KOPT-K1 (cell line): ENCODE data around the gene BID.
"Not testable (repeated sequence)": the region's sequence is repeated elsewhere in the genome, so short reads cannot be mapped to it uniquely, and the experiment has no call there.

Experiments
- H3K27ac ChIP-seq: fragments of 200-600 bp; sonication (generic); 2 replicates; pipeline ENCODE4 v1.5.1; 2016; ENCODE audit warnings: antibody characterized with exemption, mild to moderate bottlenecking, low read depth, low read length; ENCODE audit not compliant: poor library complexity, severe bottlenecking
- H3K36me3 ChIP-seq: fragments of 200-600 bp; sonication (generic); 2 replicates; pipeline ENCODE4 v1.5.1; 2017; ENCODE audit warnings: antibody characterized with exemption, mild to moderate bottlenecking, low read length, moderate library complexity; ENCODE audit not compliant: insufficient read depth
- H3K9me3 ChIP-seq: fragments of 200-600 bp; sonication (generic); 2 replicates; pipeline ENCODE4 v1.5.1; 2017; ENCODE audit warnings: antibody characterized with exemption, low read length, mild to moderate bottlenecking; ENCODE audit not compliant: insufficient read depth, poor library complexity, severe bottlenecking

The BID gene

DNA sequence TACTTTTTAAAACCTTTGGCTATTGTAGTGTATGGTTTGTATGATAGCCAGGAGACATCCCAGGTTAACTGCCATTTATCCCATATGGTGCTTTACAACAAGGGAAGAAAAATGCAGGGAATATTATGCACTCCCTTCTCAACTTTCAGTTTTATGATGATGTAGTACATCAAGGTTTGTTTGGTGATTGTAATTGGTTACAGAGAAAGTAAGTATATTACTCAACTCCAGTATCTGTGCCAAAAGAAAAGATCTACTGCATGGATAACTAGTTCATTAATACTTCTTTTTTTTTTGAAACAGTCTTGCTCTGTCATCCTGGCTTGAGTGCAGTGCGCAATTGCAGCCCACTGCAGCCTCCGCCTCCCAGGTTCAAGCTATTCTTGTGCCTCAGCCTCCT is 70.5 kb downstream of the BID start:
- Histone ChIP-seq H3K9me3 (no peaks in the 10 kb centered on the region), H3K27ac (no peak overlapping the region), H3K36me3 (no peaks in the 10 kb centered on the region)

DNA sequence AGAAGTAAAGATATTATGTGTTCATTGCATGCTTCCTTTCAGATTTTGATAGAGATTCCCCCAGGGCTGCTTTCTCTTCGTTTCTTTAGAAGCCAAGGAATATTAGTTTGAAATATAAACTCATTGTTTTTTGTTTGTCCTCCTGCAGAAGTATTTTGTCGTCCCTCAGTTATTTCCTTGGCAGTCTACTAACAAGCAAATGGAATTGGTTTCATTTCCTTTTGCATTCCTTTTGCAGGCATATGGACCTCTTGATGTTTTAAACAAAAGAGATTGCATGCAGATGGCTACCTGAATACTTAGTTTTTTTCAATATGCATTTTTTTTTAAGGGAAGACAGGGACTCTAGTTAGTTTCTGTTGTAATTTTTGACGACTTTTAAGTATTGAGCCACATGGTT is 73.5 kb downstream of the BID start:
- H3K36me3 ChIP-seq: no peaks in the 10 kb centered on the region
- no peak overlapping the region for H3K27ac ChIP-seq
- H3K9me3 ChIP-seq: no peaks in the 10 kb centered on the region

- Histone ChIP-seq H3K9me3 (no peaks in the 10 kb centered on the region), H3K27ac (no peak overlapping the region), H3K36me3 (no peaks in the 10 kb centered on the region)
These were observed 74.5 kb downstream of the BID start for GRCh38 chr22:17699696-17700340.

- H3K9me3 ChIP-seq: no peaks in the 10 kb centered on the region
- H3K36me3 ChIP-seq: no peaks in the 10 kb centered on the region
- H3K27ac ChIP-seq: no peak overlapping the region
These were observed 75.3 kb downstream of the BID start for GRCh38 chr22:17698948-17699347.

- not testable (repeated sequence) for H3K9me3 ChIP-seq, H3K27ac ChIP-seq, H3K36me3 ChIP-seq
These were observed 76.0 kb downstream of the BID start for GRCh38 chr22:17698276-17698675.

- H3K9me3 ChIP-seq, H3K36me3 ChIP-seq, H3K27ac ChIP-seq: not testable (repeated sequence)
These were observed 77.1 kb downstream of the BID start for GRCh38 chr22:17697196-17697595.

- no peaks in the 10 kb centered on the region for H3K9me3 ChIP-seq
- H3K36me3 ChIP-seq: no peaks in the 10 kb centered on the region
- no peak overlapping the region for H3K27ac ChIP-seq
These were observed 78.3 kb downstream of the BID start for GRCh38 chr22:17695986-17696385.

DNA sequence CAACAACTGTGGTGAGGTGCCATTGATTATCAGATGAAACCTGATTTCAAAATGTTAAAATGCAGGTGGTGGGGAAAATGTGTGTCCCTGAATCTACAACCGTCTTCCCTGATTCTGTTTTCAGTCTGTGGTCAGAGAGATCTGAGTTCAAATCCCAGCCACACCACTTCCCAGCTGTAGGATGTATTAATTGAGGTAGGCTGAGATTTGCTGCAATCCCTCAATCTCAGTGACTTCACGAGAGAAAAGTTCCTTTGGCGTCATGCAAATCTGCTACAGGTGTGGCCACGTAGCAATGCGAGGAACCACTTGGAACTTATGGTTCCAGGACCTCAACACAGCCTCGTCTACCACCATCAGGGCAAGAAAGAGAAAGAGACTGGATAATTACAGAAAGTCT is 79.5 kb downstream of the BID start:
- Histone ChIP-seq H3K36me3 (no peaks in the 10 kb centered on the region), H3K27ac (no peak overlapping the region), H3K9me3 (no peaks in the 10 kb centered on the region)

- Histone ChIP-seq H3K36me3 (no peaks in the 10 kb centered on the region), H3K27ac (no peak overlapping the region), H3K9me3 (no peaks in the 10 kb centered on the region)
These were observed 80.1 kb downstream of the BID start for GRCh38 chr22:17694193-17694592.

- Histone ChIP-seq H3K9me3 (no peaks in the 10 kb centered on the region), H3K36me3 (peaks cover 4% of the 10 kb centered on the region; the same call in 1 of the 2 replicates), H3K27ac (no peak overlapping the region)
These were observed 81.4 kb downstream of the BID start for GRCh38 chr22:17692841-17693240.

- peaks cover 4% of the 10 kb centered on the region; the same call in 1 of the 2 replicates for H3K36me3 ChIP-seq
- H3K27ac ChIP-seq: no peak overlapping the region
- H3K9me3 ChIP-seq: no peaks in the 10 kb centered on the region
These were observed 90.0 kb downstream of the BID start for GRCh38 chr22:17684245-17684644.
